Transverse colon (tissue), 1 donor: ENCODE data around the gene ARTN.

Experiments
- EP300 ChIP-seq: sonication (generic); formaldehyde crosslinking; IDR thresholded peaks from one replicate; pipeline ENCODE4 v1.6.1; 2017; ENCODE audit warnings: antibody characterized with exemption, low read depth
- POLR2A ChIP-seq: fragments of 450-650 bp; IDR thresholded peaks from one replicate; pipeline ENCODE4 v1.6.1; 2016; ENCODE audit warnings: antibody characterized with exemption, mild to moderate bottlenecking, moderate library complexity

- no peak for TF ChIP-seq EP300
- TF ChIP-seq POLR2A = no peak
Observed at GRCh38 chr1:43914576-43915525, 18.8 kb upstream of the ARTN start.
